OCI-LY1 (cell line): ENCODE measurements around the gene TMEM107.

ENCODE experiments used
- H2AFZ ChIP-seq: fragments of 200-600 bp; sonication (generic), shearing (Covaris generic); 2 replicates; pipeline ENCODE4 v1.6.0; 2014; ENCODE audit warnings: antibody characterized with exemption, mild to moderate bottlenecking, low read length
- H3F3A ChIP-seq: fragments of 200-600 bp; sonication (generic), shearing (Covaris generic); 2 replicates; pipeline ENCODE4 v1.6.0; 2014; ENCODE audit warnings: mild to moderate bottlenecking, antibody characterized with exemption, low read length, moderate library complexity; ENCODE audit not compliant: insufficient read depth
- H3K27ac ChIP-seq: fragments of 200-600 bp; sonication (generic); 2 replicates; pipeline ENCODE4 v1.5.1; 2014; ENCODE audit warnings: low read length, mixed run types, mild to moderate bottlenecking, low read depth; ENCODE audit not compliant: poor library complexity, severe bottlenecking
- H3K27me3 ChIP-seq: fragments of 200-600 bp; sonication (generic); 2 replicates; pipeline ENCODE4 v1.6.0; 2014; ENCODE audit warnings: antibody characterized with exemption, mild to moderate bottlenecking, low read length, moderate library complexity; ENCODE audit not compliant: insufficient read depth
- H3K36me3 ChIP-seq: fragments of 200-600 bp; sonication (generic); 2 replicates; pipeline ENCODE4 v1.6.1; 2014; ENCODE audit warnings: mild to moderate bottlenecking, antibody characterized with exemption, low read length, moderate library complexity, mixed read lengths; ENCODE audit not compliant: insufficient read depth
- H3K4me1 ChIP-seq: fragments of 200-600 bp; sonication (generic); 2 replicates; pipeline ENCODE4 v1.5.1; 2014; ENCODE audit warnings: mild to moderate bottlenecking, low read length, moderate library complexity; ENCODE audit not compliant: insufficient read depth, severe bottlenecking
- H3K4me2 ChIP-seq: fragments of 200-600 bp; sonication (generic), shearing (Covaris generic); 2 replicates; pipeline ENCODE4 v1.6.1; 2014; ENCODE audit warnings: low read length
- H3K4me3 ChIP-seq: fragments of 200-600 bp; sonication (generic); 2 replicates; pipeline ENCODE4 v1.5.1; 2014; ENCODE audit warnings: low read length, low read depth, mild to moderate bottlenecking, mixed read lengths; ENCODE audit not compliant: poor library complexity, severe bottlenecking
- H3K79me2 ChIP-seq: fragments of 200-600 bp; shearing (Covaris generic); 2 replicates; pipeline ENCODE4 v1.6.1; 2016; ENCODE audit warnings: mixed run types, low read length, mixed read lengths; ENCODE audit not compliant: insufficient read depth
- H3K9ac ChIP-seq: fragments of 200-600 bp; sonication (generic), shearing (Covaris generic); 2 replicates; pipeline ENCODE4 v1.6.1; 2014; ENCODE audit warnings: mild to moderate bottlenecking, low read length, mixed read lengths
- H3K9me2 ChIP-seq: fragments of 200-600 bp; sonication (generic), shearing (Covaris generic); 2 replicates; pipeline ENCODE4 v1.6.1; 2014; ENCODE audit warnings: low read depth, mild to moderate bottlenecking, low read length, mixed read lengths
- H3K9me3 ChIP-seq: fragments of 200-600 bp; shearing (Covaris generic); 2 replicates; pipeline ENCODE4 v1.6.1; 2014; ENCODE audit warnings: low read length, mixed read lengths
- H4K20me1 ChIP-seq: fragments of 200-600 bp; sonication (generic), shearing (Covaris generic); 2 replicates; pipeline ENCODE4 v1.6.0; 2016; ENCODE audit warnings: mild to moderate bottlenecking, low read length; ENCODE audit not compliant: insufficient read depth
- EZH2 ChIP-seq: fragments of 200-600 bp; sonication (generic), shearing (Covaris generic); IDR thresholded peaks from 2 replicates; pipeline ENCODE4 v1.8.0; 2017; ENCODE audit warnings: borderline replicate concordance, mixed run types, mild to moderate bottlenecking, antibody characterized with exemption, low read length, moderate library complexity, mixed read lengths
- TF ChIP-seq, protein P1 (sequence below): fragments of 200-600 bp; sonication (generic), shearing (Covaris generic); IDR thresholded peaks from 2 replicates; pipeline ENCODE4 v1.5.1; 2017; ENCODE audit warnings: mild to moderate bottlenecking, antibody characterized with exemption, low read length, moderate library complexity, mixed read lengths

TMEM107 gene

DNA sequence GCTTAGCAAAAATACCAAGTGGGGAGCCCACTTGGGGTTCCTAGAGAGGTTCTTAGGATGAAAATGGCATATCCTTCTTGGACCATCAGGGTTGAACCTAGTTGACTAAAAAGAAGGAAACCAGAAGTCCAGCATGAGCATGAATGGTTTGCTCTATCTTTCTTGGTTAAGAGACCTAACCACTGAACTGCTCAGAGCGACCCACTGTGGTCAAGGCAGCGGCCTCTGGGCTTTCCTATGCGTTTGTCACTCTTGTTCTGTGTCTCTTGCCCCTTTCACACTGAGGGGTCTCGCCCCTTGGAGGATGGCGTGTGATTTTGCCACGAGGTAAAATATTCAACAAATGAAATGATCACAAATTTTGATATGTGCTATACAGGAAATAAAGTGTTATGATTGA is 14.3 kb upstream of the TMEM107 start:
- no peak for TF ChIP-seq EZH2
- TF ChIP-seq, protein P1, sequence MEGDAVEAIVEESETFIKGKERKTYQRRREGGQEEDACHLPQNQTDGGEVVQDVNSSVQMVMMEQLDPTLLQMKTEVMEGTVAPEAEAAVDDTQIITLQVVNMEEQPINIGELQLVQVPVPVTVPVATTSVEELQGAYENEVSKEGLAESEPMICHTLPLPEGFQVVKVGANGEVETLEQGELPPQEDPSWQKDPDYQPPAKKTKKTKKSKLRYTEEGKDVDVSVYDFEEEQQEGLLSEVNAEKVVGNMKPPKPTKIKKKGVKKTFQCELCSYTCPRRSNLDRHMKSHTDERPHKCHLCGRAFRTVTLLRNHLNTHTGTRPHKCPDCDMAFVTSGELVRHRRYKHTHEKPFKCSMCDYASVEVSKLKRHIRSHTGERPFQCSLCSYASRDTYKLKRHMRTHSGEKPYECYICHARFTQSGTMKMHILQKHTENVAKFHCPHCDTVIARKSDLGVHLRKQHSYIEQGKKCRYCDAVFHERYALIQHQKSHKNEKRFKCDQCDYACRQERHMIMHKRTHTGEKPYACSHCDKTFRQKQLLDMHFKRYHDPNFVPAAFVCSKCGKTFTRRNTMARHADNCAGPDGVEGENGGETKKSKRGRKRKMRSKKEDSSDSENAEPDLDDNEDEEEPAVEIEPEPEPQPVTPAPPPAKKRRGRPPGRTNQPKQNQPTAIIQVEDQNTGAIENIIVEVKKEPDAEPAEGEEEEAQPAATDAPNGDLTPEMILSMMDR: no peak; the same call in 1 of the 2 replicates
- Histone ChIP-seq H3K27me3 (no peaks in the 10 kb centered on the region), H3K9ac (peak overlapping the region; percentile 36; the same call in 1 of the 2 replicates), H3K36me3 (no peaks in the 10 kb centered on the region), H3K4me3 (peak overlapping the region; percentile 80), H2AFZ (no peak overlapping the region), H3F3A (peaks cover 13% of the 10 kb centered on the region; the same call in 1 of the 2 replicates), H3K4me2 (peak overlapping the region; percentile 68), H3K9me2 (no peaks in the 10 kb centered on the region), H3K27ac (peak overlapping the region; percentile 82), H3K9me3 (no peaks in the 10 kb centered on the region), H3K4me1 (peaks cover 43% of the 10 kb centered on the region), H3K79me2 (no peaks in the 10 kb centered on the region), H4K20me1 (no peaks in the 10 kb centered on the region)

DNA sequence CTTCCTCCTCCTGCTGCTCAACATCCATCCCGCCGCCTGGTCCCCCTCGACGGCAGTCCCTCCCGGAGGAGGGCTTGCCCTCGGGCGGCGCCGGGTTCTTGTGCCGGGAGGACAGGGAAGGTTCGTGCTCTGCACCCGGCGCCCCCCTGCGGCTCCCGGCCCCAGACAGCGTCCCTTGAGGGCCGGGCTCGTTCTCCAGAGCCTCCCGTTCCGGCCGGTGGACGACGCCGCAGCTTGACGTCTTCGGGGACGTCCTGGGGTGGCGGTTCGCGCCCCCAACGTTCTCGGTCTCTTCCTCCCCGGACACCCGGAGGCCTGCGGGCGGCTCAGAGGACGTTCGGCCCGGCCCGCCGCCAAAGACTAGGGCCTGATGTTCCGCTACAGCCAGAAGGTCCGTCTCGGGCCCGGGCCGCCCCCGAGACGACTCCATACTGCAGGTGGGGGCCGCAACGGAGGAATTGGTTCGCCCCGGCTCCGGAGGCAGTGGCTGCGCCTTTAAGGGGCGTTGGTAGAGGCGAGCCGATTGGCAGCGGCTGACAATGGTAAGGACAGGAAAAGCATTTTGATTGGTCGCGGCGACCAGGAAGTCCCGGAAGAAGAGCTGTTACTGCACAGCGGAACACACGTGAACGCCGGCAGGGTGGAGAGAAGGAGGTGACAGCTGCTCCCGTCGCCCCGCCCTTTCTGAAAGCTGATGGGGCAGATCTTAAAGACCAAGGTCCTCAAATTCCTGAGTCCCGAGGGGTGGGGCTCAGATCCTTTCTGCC is 13.7 kb upstream of the TMEM107 start, which contains the start of gene BORCS6:
BORCS6 (minus strand) TSS at position 470 of the 767 bp plus-strand sequence; CDS start at position 430, 40 bp downstream.
- peak within 1 kb of the TSS; percentile 80 for H3K4me3 ChIP-seq
- H3K9me2 ChIP-seq: no peaks in the 10 kb centered on the region
- no peaks in the 10 kb centered on the region for H4K20me1 ChIP-seq
- TF ChIP-seq, protein P1: peak; percentile 21; the same call in 1 of the 2 replicates
- TF ChIP-seq EZH2: no peak
- H3K27me3 ChIP-seq: no peaks in the 10 kb centered on the region
- H3K9me3 ChIP-seq: no peaks in the 10 kb centered on the region
- peaks cover 13% of the 10 kb centered on the region; the same call in 1 of the 2 replicates for H3F3A ChIP-seq
- peaks cover 43% of the 10 kb centered on the region for H3K4me1 ChIP-seq
- no peak within 1 kb of the TSS for H2AFZ ChIP-seq
- peak within 1 kb of the TSS; percentile 96 for H3K4me2 ChIP-seq
- no peaks in the 10 kb centered on the region for H3K36me3 ChIP-seq
- H3K79me2 ChIP-seq: no peaks in the 10 kb centered on the region
- peak within 1 kb of the TSS; percentile 82 for H3K27ac ChIP-seq
- peak within 1 kb of the TSS; percentile 78 for H3K9ac ChIP-seq

DNA sequence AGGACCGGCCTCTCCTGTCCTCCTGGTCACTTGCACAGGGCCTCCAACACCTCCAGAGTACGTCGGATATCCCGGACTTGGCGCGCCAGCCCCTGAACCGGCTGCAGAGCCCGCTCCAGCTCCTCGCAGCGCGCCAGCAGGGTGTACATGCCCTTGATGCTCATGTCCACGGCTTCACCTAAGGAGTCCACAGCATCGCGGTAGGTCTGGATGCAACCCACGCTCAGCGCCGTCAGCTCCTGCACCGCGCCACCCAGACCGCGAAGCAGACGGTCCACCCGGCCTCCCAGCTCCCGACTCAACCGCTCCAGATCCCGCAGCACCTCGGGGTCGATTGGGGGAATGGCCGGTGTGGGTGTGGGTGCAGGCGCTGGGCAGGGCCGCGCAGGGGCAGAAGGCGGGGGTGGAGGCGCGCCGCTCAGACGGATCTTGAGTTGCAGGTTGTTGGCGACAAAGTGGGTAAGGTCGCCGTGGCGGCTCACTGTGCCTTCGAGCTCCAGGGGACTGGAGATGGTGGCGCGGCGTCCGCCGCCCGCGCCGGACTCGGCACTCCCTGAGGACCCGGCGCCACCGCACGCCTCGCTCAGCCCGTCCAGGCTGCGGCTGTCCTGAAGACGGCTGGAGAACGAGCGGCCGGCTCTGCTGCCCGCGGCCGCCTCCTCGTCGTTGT is 13.0 kb upstream of the TMEM107 start:
- Histone ChIP-seq H3K9me3 (no peaks in the 10 kb centered on the region), H3K9ac (peak overlapping the region; percentile 78), H4K20me1 (no peaks in the 10 kb centered on the region), H3K4me2 (peak overlapping the region; percentile 96), H3K9me2 (no peaks in the 10 kb centered on the region), H3F3A (peaks cover 13% of the 10 kb centered on the region; the same call in 1 of the 2 replicates), H3K27ac (peak overlapping the region; percentile 94), H3K4me3 (peak overlapping the region; percentile 80), H3K79me2 (no peaks in the 10 kb centered on the region), H3K27me3 (no peaks in the 10 kb centered on the region), H3K4me1 (peaks cover 43% of the 10 kb centered on the region), H3K36me3 (no peaks in the 10 kb centered on the region), H2AFZ (no peak overlapping the region)
- TF ChIP-seq, protein P1: no peak
- TF ChIP-seq EZH2: no peak
